GM12874 (cell line): ENCODE results near the gene SLF2.

ENCODE experiments used
- CTCF ChIP-seq: IDR thresholded peaks from 2 replicates; pipeline ENCODE4 v1.5.1; 2011; ENCODE audit warnings: low read depth, mild to moderate bottlenecking, control low read depth, low read length, moderate library complexity; ENCODE audit not compliant: insufficient read depth

SLF2 gene

DNA sequence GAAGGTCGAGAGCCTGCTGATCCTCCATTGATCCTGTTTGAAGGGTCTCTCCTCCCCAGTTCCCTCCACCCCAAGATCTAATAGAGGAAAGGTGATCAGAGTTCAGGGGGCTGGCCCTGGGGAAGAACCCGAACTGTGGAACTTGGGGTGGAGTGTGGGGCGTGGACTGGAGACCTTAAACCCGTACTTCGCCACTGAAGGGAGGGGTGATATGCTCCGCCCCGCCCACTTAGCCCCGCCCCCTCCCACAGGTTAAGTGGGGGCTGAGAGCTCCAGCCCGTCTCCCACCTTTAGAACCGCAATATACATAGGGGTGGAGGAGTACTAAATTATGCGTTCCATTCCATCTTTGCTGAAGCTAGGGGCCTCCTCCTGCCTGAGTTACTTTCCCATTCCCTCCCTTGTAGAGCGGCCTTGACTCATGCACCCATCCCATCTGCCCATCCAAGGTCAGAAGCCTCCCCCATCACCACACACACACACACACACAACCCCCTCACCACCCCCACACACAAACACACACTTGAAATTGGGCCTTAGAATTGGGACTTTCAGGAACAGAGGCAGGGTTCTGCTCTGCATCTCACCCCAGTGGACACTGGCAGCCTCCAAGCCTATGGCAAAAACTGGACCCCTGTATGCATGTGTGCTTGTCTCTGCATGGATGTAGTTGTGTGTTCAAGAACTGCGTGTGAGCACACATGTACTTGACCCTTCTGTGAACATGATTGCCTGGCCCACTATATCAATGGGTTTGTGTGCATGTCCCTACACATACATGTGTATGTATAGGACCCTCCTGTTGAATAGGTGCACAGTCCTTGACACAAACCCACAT, 57.5 kb downstream of the SLF2 start:
- no peak for TF ChIP-seq CTCF

DNA sequence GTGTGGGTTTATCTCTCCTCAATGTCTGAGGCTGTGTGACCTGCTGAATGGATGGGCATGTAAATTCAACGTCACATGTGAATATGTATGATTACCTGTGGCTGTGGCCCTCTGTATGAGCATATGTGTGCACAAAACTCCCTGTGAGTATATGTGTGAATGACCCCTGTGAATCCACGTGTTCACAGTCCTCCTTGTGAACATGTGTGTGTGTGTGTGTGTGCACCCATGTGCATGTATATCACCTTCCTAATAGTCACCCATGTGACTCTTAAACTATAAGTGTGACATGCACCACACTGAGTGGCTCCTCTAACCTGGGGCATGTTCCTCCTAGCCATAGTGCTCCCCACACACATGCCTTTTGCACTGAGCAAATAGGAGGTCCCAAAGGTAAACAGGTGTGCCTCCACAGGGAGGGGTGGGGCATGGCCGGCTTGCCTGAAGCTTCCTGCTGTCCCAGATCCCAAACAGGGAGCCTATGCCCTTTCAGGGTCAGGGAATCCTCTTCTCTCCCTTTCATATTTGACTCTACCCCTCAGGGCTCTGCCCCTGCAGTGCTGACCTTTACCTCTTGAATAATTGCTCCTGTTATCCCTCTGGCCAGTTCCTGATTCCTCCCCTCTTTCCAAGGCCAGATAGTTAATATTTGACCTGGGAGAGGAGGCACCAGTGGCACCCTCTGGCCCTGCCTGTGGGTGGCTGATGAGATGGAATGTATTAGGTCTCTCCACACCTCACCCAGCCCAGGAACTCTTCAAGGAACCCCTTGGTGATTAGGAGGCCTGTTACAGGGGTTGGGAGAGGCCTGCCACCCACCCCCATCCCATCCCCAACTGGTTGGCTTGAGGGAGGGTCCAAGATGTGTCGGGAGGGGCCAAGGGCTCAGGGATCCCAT, 58.4 kb downstream of the SLF2 start:
- no peak for TF ChIP-seq CTCF

- no peak for TF ChIP-seq CTCF
These were observed 59.5 kb downstream of the SLF2 start for GRCh38 chr10:100972115-100972903.

DNA sequence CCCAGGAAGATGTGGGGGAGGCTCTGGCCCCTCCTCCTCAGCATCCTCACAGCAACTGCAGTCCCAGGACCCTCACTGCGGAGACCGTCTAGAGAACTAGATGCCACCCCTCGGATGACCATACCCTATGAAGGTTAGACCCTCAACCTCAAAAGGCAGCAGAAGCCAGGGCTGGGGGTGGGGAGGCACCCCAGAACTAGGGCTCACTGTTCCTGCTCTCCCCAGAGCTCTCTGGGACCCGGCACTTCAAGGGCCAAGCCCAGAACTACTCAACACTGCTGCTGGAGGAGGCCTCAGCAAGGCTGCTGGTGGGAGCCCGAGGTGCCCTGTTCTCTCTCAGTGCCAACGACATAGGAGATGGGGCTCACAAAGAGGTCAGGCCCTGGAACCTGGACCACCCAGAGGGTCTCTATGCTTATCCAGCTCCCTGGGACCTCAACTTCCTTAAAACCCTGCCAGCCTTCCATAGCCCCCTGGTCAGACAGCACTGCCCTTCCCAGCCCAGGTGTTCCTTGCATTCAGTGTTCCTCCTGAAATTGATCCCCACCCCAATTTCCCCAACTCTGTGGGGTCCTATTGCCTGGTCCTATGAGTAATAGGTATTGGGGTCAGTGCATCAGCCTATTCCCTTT, 60.3 kb downstream of the SLF2 start:
- no peak for TF ChIP-seq CTCF

GRCh38 chr10:100976906-100977305, 64.1 kb downstream of the SLF2 start:
- TF ChIP-seq CTCF = no peak

DNA sequence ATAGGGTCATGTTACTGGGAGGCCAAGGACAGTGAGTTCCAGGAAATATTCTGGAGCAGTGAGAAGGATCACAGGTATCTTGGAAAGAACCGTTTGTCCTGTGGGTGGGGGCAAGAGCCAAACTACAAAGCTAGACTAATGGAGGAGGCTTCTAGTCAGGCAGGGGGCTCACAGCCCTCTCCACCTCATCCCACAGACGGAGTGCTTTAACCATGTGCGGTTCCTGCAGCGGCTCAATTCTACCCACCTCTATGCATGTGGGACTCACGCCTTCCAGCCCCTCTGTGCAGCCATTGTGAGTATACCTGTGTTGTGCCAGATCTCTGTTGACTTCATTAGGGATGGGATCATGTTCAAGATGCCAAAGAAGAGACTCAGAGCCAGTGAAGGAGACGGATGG, 64.7 kb downstream of the SLF2 start:
- TF ChIP-seq CTCF = no peak
